Measurements from ENCODE around the gene FBXO47. TPM values are rescaled to one million over a fixed set of nuclear protein-coding genes. Genes with fewer than 3 reads are reported as not detected.

The FBXO47 gene
- total and polyA plus RNA-seq, 8 donors: not detected

- no peaks in the 10 kb centered on the region for H3K36me3 ChIP-seq
- DNase-seq: peak in 2 of 4 donors; percentile 8 to 72
- H3K27ac ChIP-seq: peak overlapping the region; percentile 83 to 85
- peaks cover 0 to 22% of the 10 kb centered on the region in 2 donors for H3K4me1 ChIP-seq
- peak; percentile 81 for ATAC-seq
- intact Hi-C loops (cut with DNase I): no loop called here
- H3K4me3 ChIP-seq: peak overlapping the region in 1 of 2 donors; percentile 8
- peaks cover 0 to 6% of the 10 kb centered on the region in 2 donors for H3K9me3 ChIP-seq
- TF ChIP-seq CTCF (IDR thresholded peaks at IDR 0.05): no peak
- no peaks in the 10 kb centered on the region for H3K27me3 ChIP-seq
Measured at GRCh38 chr17:39002991-39003715, 36.0 kb upstream of the FBXO47 start.

GRCh38 chr17:39001703-39002637 is 34.8 kb upstream of the FBXO47 start:
- H3K27me3 ChIP-seq: no peaks in the 10 kb centered on the region
- peak overlapping the region in 1 of 2 donors; percentile 8 for H3K4me3 ChIP-seq
- intact Hi-C loops (cut with DNase I): no loop called here
- H3K9me3 ChIP-seq: peaks cover 0 to 17% of the 10 kb centered on the region in 2 donors
- DNase-seq (peak in 2 of 4 donors; percentile 84 to 87), ATAC-seq (peak; percentile 87)
- H3K4me1 ChIP-seq: peaks cover 0 to 22% of the 10 kb centered on the region in 2 donors
- no peaks in the 10 kb centered on the region for H3K36me3 ChIP-seq
- TF ChIP-seq CTCF (IDR thresholded peaks at IDR 0.05): no peak
- H3K27ac ChIP-seq: peak overlapping the region; percentile 83 to 85

- Histone ChIP-seq H3K36me3 (no peaks in the 10 kb centered on the region), H3K4me1 (peaks cover 0 to 22% of the 10 kb centered on the region in 2 donors), H3K27me3 (no peaks in the 10 kb centered on the region), H3K27ac (peak overlapping the region in 1 of 2 donors; percentile 39), H3K9me3 (peaks cover 0 to 27% of the 10 kb centered on the region in 2 donors), H3K4me3 (no peak overlapping the region)
- no peak for ATAC-seq
- DNase-seq: no peak
- no peak for TF ChIP-seq CTCF (IDR thresholded peaks at IDR 0.05)
- intact Hi-C loops (cut with DNase I): no loop called here
Measured at GRCh38 chr17:39000021-39000601, 32.9 kb upstream of the FBXO47 start.

GRCh38 chr17:38996660-38997337 is 29.6 kb upstream of the FBXO47 start:
- intact Hi-C loops (cut with DNase I): no loop called here
- Histone ChIP-seq H3K9me3 (peaks cover 0 to 27% of the 10 kb centered on the region in 2 donors), H3K36me3 (no peaks in the 10 kb centered on the region), H3K27me3 (no peaks in the 10 kb centered on the region), H3K4me1 (peaks cover 0 to 6% of the 10 kb centered on the region in 2 donors), H3K4me3 (no peak overlapping the region), H3K27ac (no peak overlapping the region)
- ATAC-seq (no peak), DNase-seq (no peak)
- no peak for TF ChIP-seq CTCF (IDR thresholded peaks at IDR 0.05)
